ENCODE data around the gene U2AF1L4.
A peak's percentile ranks its signal among the peaks of the same experiment; 100 is the strongest.
"Not testable (repeated sequence)": the region's sequence is repeated elsewhere in the genome, so short reads cannot be mapped to it uniquely, and the experiment has no call there.

U2AF1L4 gene

GRCh38 chr19:35724132-35724531 is 21.1 kb downstream of the U2AF1L4 start:
- DNase-seq = not testable (repeated sequence)

GRCh38 chr19:35723671-35724070 is 21.5 kb downstream of the U2AF1L4 start:
- no peak for DNase-seq

- DNase-seq = no peak
Measured at GRCh38 chr19:35722897-35723296, 22.3 kb downstream of the U2AF1L4 start.

- DNase-seq = no peak
Measured at GRCh38 chr19:35722461-35722860, 22.8 kb downstream of the U2AF1L4 start.

GRCh38 chr19:35721374-35721773 is 23.8 kb downstream of the U2AF1L4 start:
- DNase-seq = no peak

- DNase-seq = no peak
Measured at GRCh38 chr19:35720648-35721047, 24.6 kb downstream of the U2AF1L4 start.

- DNase-seq = no peak
Measured at GRCh38 chr19:35720163-35720524, 25.1 kb downstream of the U2AF1L4 start.

- no peak for DNase-seq
Measured at GRCh38 chr19:35719402-35720162, 25.6 kb downstream of the U2AF1L4 start.

- DNase-seq = peak; percentile 28
Measured at GRCh38 chr19:35718345-35719041, 26.7 kb downstream of the U2AF1L4 start.

- DNase-seq = no peak
Measured at GRCh38 chr19:35717665-35718344, 27.4 kb downstream of the U2AF1L4 start, which contains the start of gene KMT2B. Gene KMT2B (plus strand): TSS chr19:35718003. CDS start chr19:35718019, 16 bp downstream.

- DNase-seq = peak; percentile 93
Measured at GRCh38 chr19:35716801-35717664, 28.2 kb downstream of the U2AF1L4 start.

GRCh38 chr19:35715981-35716800 is 29.0 kb downstream of the U2AF1L4 start:
- DNase-seq = no peak

- no peak for DNase-seq
Measured at GRCh38 chr19:35715355-35715809, 29.8 kb downstream of the U2AF1L4 start.

- DNase-seq = no peak
Measured at GRCh38 chr19:35714601-35715354, 30.4 kb downstream of the U2AF1L4 start.

GRCh38 chr19:35713904-35714495 is 31.2 kb downstream of the U2AF1L4 start:
- DNase-seq = no peak

GRCh38 chr19:35713506-35713850 is 31.7 kb downstream of the U2AF1L4 start:
- no peak for DNase-seq

- no peak for DNase-seq
Measured at GRCh38 chr19:35712567-35713505, 32.4 kb downstream of the U2AF1L4 start.

- peak; percentile 48 for DNase-seq
Measured at GRCh38 chr19:35710784-35711723, 34.2 kb downstream of the U2AF1L4 start.

All from inflammatory macrophage treated with lipopolysaccharide for 4 hours (primary cell).